Measurements from ENCODE around the gene FLT3.

- TF ChIP-seq FOS (IDR thresholded peaks at IDR 0.05; ENCODE audit: borderline replicate concordance, extremely low read depth, insufficient read length) (no peak), USF1 (IDR thresholded peaks at IDR 0.05; ENCODE audit: borderline replicate concordance, extremely low read length, insufficient read depth, low read depth, low read length) (no peak)
Measured at GRCh38 chr13:28137596-28137995, 37.2 kb upstream of the FLT3 start.
